Mesothelial cell of epicardium (in vitro differentiated cells): ENCODE data around the gene AFAP1. TPM values are rescaled to one million over a fixed set of nuclear protein-coding genes. Genes with fewer than 3 reads are reported as not detected.
A peak's percentile ranks its signal among the peaks of the same experiment; 100 is the strongest.
"Not testable (repeated sequence)": the region's sequence is repeated elsewhere in the genome, so short reads cannot be mapped to it uniquely, and the experiment has no call there.

ENCODE experiments used
- DNase-seq, 2 experiments: peaks; one replicate each; pipeline ENCODE4 v3.0.0; 2021; ENCODE audit warnings: low spot score in 2 of 2; ENCODE audit not compliant: unreplicated experiment in 2 of 2
- H3K27ac Mint-ChIP-seq: 2 replicates; pipeline ENCODE4 v1.8.0; 2021; ENCODE audit warnings: mixed read lengths
- H3K27me3 Mint-ChIP-seq: 2 replicates; pipeline ENCODE4 v1.8.0; 2021; ENCODE audit warnings: low read depth, mixed read lengths
- H3K36me3 Mint-ChIP-seq: 2 replicates; pipeline ENCODE4 v1.8.0; 2021; ENCODE audit warnings: mixed read lengths
- H3K4me1 Mint-ChIP-seq: 2 replicates; pipeline ENCODE4 v1.8.0; 2021; ENCODE audit warnings: mixed read lengths
- H3K4me3 Mint-ChIP-seq: 2 replicates; pipeline ENCODE4 v1.8.0; 2021; ENCODE audit warnings: mild to moderate bottlenecking, moderate library complexity, mixed read lengths
- H3K9me3 Mint-ChIP-seq: 2 replicates; pipeline ENCODE4 v1.8.0; 2021; ENCODE audit warnings: mixed read lengths
- total RNA-seq: library from RNA; stranded (reverse); gene quantifications from 3 replicates; pipeline ENCODE4 v1.2.1, GENCODE V29; 2021
- TF ChIP-seq, protein P1 (sequence below): fragments of 200-600 bp; sonication (generic); IDR thresholded peaks from one replicate; pipeline ENCODE4 v1.5.0; 2021; ENCODE audit warnings: antibody characterized with exemption; ENCODE audit not compliant: unreplicated experiment

The AFAP1 gene
- total RNA-seq, 1 donor from 2014 or later, result 82.4 TPM

DNA sequence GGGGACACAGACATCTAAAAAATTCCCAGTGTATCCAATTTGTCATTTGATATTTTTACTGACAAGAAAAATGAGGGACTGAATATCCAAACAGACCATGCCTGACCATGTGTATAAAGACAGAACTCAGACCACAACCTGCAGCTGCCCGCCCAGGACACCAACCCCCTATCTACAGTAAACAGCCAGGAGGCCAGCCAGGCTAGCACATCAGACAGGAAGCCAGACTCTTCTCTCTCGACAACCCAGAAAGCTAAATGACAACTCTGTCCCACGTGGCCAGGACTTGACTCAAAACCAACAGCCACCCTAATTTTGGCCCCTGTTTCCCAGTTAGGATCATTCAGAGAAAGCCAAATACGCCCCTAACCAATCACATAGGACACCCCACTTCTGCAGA, 15.1 kb downstream of the AFAP1 start:
- Mint-ChIP-seq H3K4me3 (no peak overlapping the region), H3K36me3 (peaks cover 18% of the 10 kb centered on the region), H3K27me3 (no peaks in the 10 kb centered on the region), H3K4me1 (peaks cover 28% of the 10 kb centered on the region), H3K9me3 (peaks cover 8% of the 10 kb centered on the region), H3K27ac (peak overlapping the region; percentile 85)
- TF ChIP-seq, protein P1, sequence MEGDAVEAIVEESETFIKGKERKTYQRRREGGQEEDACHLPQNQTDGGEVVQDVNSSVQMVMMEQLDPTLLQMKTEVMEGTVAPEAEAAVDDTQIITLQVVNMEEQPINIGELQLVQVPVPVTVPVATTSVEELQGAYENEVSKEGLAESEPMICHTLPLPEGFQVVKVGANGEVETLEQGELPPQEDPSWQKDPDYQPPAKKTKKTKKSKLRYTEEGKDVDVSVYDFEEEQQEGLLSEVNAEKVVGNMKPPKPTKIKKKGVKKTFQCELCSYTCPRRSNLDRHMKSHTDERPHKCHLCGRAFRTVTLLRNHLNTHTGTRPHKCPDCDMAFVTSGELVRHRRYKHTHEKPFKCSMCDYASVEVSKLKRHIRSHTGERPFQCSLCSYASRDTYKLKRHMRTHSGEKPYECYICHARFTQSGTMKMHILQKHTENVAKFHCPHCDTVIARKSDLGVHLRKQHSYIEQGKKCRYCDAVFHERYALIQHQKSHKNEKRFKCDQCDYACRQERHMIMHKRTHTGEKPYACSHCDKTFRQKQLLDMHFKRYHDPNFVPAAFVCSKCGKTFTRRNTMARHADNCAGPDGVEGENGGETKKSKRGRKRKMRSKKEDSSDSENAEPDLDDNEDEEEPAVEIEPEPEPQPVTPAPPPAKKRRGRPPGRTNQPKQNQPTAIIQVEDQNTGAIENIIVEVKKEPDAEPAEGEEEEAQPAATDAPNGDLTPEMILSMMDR, result no peak
- DNase-seq, result no peak

DNA sequence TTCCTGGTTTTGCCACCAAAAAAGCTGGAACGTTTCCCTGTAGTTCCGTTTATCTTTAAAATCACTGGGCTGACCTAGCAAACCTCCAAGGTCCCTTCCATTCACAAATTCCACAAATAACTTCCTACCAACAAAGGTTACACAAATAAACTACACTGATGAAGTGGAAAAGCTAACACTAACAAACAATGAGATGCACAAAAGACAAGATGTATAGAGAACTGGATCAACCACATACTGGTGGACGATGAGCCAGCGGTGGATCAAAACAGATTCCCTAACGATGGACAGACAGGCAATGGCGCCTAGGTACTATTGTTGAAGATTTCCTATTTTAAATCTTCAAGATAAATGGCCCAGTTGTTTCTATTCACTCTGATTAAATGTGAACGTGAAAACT, 15.5 kb downstream of the AFAP1 start:
- Mint-ChIP-seq H3K4me3 (no peak overlapping the region), H3K9me3 (peaks cover 8% of the 10 kb centered on the region), H3K4me1 (peaks cover 24% of the 10 kb centered on the region), H3K27ac (peak overlapping the region; percentile 85), H3K36me3 (peaks cover 18% of the 10 kb centered on the region), H3K27me3 (no peaks in the 10 kb centered on the region)
- DNase-seq, result no peak
- TF ChIP-seq, protein P1, result no peak

DNA sequence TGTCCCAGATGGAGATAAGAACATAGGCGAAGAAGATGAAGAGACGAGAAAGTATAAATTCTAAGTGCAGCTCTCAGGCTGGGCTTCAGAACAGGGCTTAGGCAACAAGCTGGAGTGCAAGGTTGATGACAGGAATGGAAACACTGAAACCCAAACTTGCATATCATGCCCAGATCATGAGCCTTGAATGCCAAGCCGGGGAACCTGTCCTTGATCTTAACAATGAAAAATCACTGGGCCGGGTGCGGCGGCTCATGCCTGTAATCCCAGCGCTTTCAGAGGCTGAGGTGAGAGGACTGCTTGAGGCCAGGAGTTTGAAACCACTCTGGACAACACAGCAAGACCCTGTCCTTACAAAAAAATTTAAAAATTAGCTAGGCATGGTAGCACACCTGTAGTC, 17.2 kb downstream of the AFAP1 start:
- Mint-ChIP-seq H3K9me3 (peaks cover 8% of the 10 kb centered on the region), H3K27me3 (no peaks in the 10 kb centered on the region), H3K4me3 (no peak overlapping the region), H3K27ac (no peak overlapping the region), H3K4me1 (peaks cover 20% of the 10 kb centered on the region), H3K36me3 (peaks cover 19% of the 10 kb centered on the region)
- TF ChIP-seq, protein P1, result no peak
- no peak for DNase-seq

DNA sequence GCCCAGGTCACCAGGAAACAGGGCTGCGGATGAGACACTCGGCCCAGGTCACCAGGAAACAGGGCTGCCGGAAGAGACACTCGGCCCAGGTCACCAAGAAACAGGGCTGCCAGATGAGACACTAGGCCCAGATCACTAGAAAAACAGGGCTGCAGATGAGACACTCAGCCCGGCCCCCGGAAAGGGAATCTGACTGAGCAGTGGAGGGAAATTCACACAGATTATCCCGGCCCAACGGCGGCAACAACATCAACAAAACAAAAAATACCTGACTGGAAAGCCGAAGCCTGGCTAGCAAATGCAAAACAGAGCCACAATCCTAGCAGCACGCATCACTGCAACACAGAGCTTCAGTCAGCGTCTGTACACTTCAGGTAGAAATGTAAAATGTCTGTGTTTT, 20.7 kb downstream of the AFAP1 start:
- Mint-ChIP-seq H3K27ac (peak overlapping the region; percentile 39), H3K27me3 (no peaks in the 10 kb centered on the region), H3K4me1 (peaks cover 24% of the 10 kb centered on the region), H3K9me3 (no peaks in the 10 kb centered on the region), H3K36me3 (peaks cover 8% of the 10 kb centered on the region), H3K4me3 (no peak overlapping the region)
- DNase-seq, result no peak
- TF ChIP-seq, protein P1, result no peak

DNA sequence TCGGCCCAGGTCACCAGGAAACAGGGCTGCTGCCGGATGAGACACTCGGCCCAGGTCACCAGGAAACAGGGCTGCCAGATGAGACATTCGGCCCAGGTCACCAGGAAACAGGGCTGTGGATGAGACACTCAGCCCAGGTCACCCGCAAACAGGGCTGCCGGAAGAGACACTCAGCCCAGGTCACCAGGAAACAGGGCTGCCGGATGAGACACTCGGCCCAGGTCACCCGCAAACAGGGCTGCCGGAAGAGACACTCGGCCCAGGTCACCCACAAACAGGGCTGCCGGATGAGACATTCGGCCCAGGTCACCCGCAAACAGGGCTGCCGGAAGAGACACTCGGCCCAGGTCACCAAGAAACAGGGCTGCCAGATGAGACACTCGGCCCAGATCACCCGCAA, 21.5 kb downstream of the AFAP1 start:
- H3K9me3 Mint-ChIP-seq, H3K36me3 Mint-ChIP-seq, H3K27me3 Mint-ChIP-seq, H3K4me3 Mint-ChIP-seq, DNase-seq: not testable (repeated sequence)
- H3K27ac Mint-ChIP-seq, result peak overlapping the region; percentile 82
- H3K4me1 Mint-ChIP-seq, result peaks cover 20% of the 10 kb centered on the region

DNA sequence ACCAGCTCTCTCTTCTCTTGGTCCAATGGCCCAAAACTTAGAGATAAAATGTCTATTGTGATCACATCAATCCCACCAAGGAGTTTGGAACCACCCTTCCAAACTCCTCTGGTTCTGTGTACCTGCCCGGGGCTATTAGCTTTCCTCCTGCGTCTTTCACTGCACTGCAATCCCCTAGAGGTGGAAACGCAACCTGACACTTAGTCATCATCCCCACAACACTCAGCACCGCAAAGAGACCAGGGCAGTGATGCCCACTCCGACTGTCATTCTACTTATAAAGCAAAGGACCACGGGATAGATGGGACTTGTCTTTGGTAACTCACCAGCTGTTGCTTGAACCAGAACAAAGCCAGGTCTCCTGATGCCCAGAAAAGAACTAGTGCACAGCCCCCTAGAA, 22.0 kb downstream of the AFAP1 start:
- TF ChIP-seq, protein P1, result no peak
- DNase-seq, result no peak
- H3K4me1 Mint-ChIP-seq, result peaks cover 20% of the 10 kb centered on the region
- H3K27me3 Mint-ChIP-seq, result no peaks in the 10 kb centered on the region
- H3K27ac Mint-ChIP-seq, result peak overlapping the region; percentile 82
- H3K4me3 Mint-ChIP-seq, result no peak overlapping the region
- peaks cover 5% of the 10 kb centered on the region for H3K36me3 Mint-ChIP-seq
- no peaks in the 10 kb centered on the region for H3K9me3 Mint-ChIP-seq
